Stimulated activated naive CD8-positive, alpha-beta T cell treated with anti-CD3 and anti-CD28 coated beads, Interleukin-15, Interleukin-2, amounts not matched to agents 100 U/mL and 50 U/mL, for 24 hours (primary cell): ENCODE results near the gene UGT2B15.
"Not testable (repeated sequence)": the region's sequence is repeated elsewhere in the genome, so short reads cannot be mapped to it uniquely, and the experiment has no call there.

Experiments used
- ATAC-seq: fragments of 150-1000 bp; cut with Tn5 transposase; one replicate; pipeline ENCODE4 v1.10.0; 2021
- DNase-seq: peaks from one replicate; pipeline ENCODE4 v3.0.0; 2021

Gene UGT2B15

GRCh38 chr4:68670479-68670939 lies at the start of gene UGT2B15:
Gene UGT2B15, minus strand, starts transcription at chr4:68670652. Its CDS starts 34 bp downstream, at chr4:68670618.
- DNase-seq, ATAC-seq: not testable (repeated sequence)

- no peak for DNase-seq
- no peak for ATAC-seq
Measured at GRCh38 chr4:68719075-68719473, 48.6 kb upstream of the UGT2B15 start.

- ATAC-seq (no peak), DNase-seq (no peak)
Measured at GRCh38 chr4:68718447-68719074, 48.1 kb upstream of the UGT2B15 start.

GRCh38 chr4:68717999-68718398 lies 47.5 kb upstream of the UGT2B15 start:
- ATAC-seq, result no peak
- no peak for DNase-seq

GRCh38 chr4:68714400-68714799 lies 43.9 kb upstream of the UGT2B15 start:
- no peak for DNase-seq
- no peak for ATAC-seq

GRCh38 chr4:68712207-68712606 lies 41.8 kb upstream of the UGT2B15 start:
- ATAC-seq (no peak), DNase-seq (no peak)

GRCh38 chr4:68708566-68708965 lies 38.1 kb upstream of the UGT2B15 start:
- no peak for DNase-seq

GRCh38 chr4:68703168-68703567 lies 32.7 kb upstream of the UGT2B15 start:
- not testable (repeated sequence) for ATAC-seq, DNase-seq

More at GRCh38 chr4:68708566-68708965, 38.1 kb upstream of the UGT2B15 start:
- no peak for ATAC-seq

- DNase-seq, result no peak
- no peak for ATAC-seq
Measured at GRCh38 chr4:68700152-68700551, 29.7 kb upstream of the UGT2B15 start.

- no peak for DNase-seq
- no peak for ATAC-seq
Measured at GRCh38 chr4:68693325-68694075, 23.0 kb upstream of the UGT2B15 start.

- ATAC-seq (no peak), DNase-seq (no peak)
Measured at GRCh38 chr4:68691186-68691585, 20.7 kb upstream of the UGT2B15 start.

- ATAC-seq, result no peak
Measured at GRCh38 chr4:68683034-68683433, 12.6 kb upstream of the UGT2B15 start.

GRCh38 chr4:68681298-68681697 lies 10.8 kb upstream of the UGT2B15 start:
- ATAC-seq, DNase-seq: not testable (repeated sequence)

More at GRCh38 chr4:68683034-68683433, 12.6 kb upstream of the UGT2B15 start:
- no peak for DNase-seq

- ATAC-seq (no peak), DNase-seq (no peak)
Measured at GRCh38 chr4:68673143-68673542, 2.7 kb upstream of the UGT2B15 start.

GRCh38 chr4:68671217-68671616 lies 765 bp upstream of the UGT2B15 start:
- DNase-seq, ATAC-seq: not testable (repeated sequence)

GRCh38 chr4:68668537-68669163 lies 1.8 kb downstream of the UGT2B15 start:
- not testable (repeated sequence) for DNase-seq, ATAC-seq

- ATAC-seq, DNase-seq: not testable (repeated sequence)
Measured at GRCh38 chr4:68667551-68667950, 2.9 kb downstream of the UGT2B15 start.

- DNase-seq, result not testable (repeated sequence)
Measured at GRCh38 chr4:68664721-68665120, 5.7 kb downstream of the UGT2B15 start.

GRCh38 chr4:68662836-68663574 lies 7.4 kb downstream of the UGT2B15 start:
- DNase-seq, ATAC-seq: not testable (repeated sequence)

More at GRCh38 chr4:68664721-68665120, 5.7 kb downstream of the UGT2B15 start:
- not testable (repeated sequence) for ATAC-seq

GRCh38 chr4:68658672-68659071 lies 11.8 kb downstream of the UGT2B15 start:
- DNase-seq (no peak), ATAC-seq (no peak)

GRCh38 chr4:68657022-68657594 lies 13.3 kb downstream of the UGT2B15 start:
- DNase-seq, result not testable (repeated sequence)
- peak; percentile 52 for ATAC-seq
